Trophoblast cell (in vitro differentiated cells and primary cell): ENCODE measurements around the gene FAM216B.
"Not testable (repeated sequence)": the region's sequence is repeated elsewhere in the genome, so short reads cannot be mapped to it uniquely, and the experiment has no call there.

Experiments used
- DNase-seq, 2 donors: peaks; one replicate each; pipeline ENCODE4 v3.0.0-alpha.2; 2016
- H2AFZ ChIP-seq: 2 replicates; pipeline ENCODE4 v1.6.1; 2013; ENCODE audit warnings: low read length, moderate library complexity, mild to moderate bottlenecking; ENCODE audit not compliant: insufficient read depth, poor library complexity
- H2AK5ac ChIP-seq: 2 replicates; pipeline ENCODE4 v1.6.1; 2013; ENCODE audit warnings: mild to moderate bottlenecking, low read length
- H2BK120ac ChIP-seq: 2 replicates; pipeline ENCODE4 v1.6.1; 2013; ENCODE audit warnings: low read length, mild to moderate bottlenecking, moderate library complexity; ENCODE audit not compliant: insufficient read depth, poor library complexity
- H2BK12ac ChIP-seq: 2 replicates; pipeline ENCODE4 v1.6.1; 2013; ENCODE audit warnings: mild to moderate bottlenecking, low read length, moderate library complexity
- H2BK5ac ChIP-seq: 2 replicates; pipeline ENCODE4 v1.6.1; 2013; ENCODE audit warnings: low read length, low read depth, moderate library complexity, mild to moderate bottlenecking; ENCODE audit not compliant: poor library complexity
- H3K14ac ChIP-seq: 2 replicates; pipeline ENCODE4 v1.6.1; 2013; ENCODE audit warnings: mild to moderate bottlenecking, low read length
- H3K18ac ChIP-seq: 2 replicates; pipeline ENCODE4 v1.6.1; 2013; ENCODE audit warnings: mild to moderate bottlenecking, low read length
- H3K23ac ChIP-seq: 2 replicates; pipeline ENCODE4 v1.6.1; 2013; ENCODE audit warnings: low read length
- H3K27ac ChIP-seq: 2 replicates; pipeline ENCODE4 v1.5.1; 2013; ENCODE audit warnings: low read depth, mild to moderate bottlenecking, inconsistent platforms, low read length, moderate library complexity
- H3K27me3 ChIP-seq: 2 replicates; pipeline ENCODE4 v1.6.1; 2013; ENCODE audit warnings: inconsistent platforms, mild to moderate bottlenecking, low read length, moderate library complexity; ENCODE audit not compliant: insufficient read depth
- H3K36me3 ChIP-seq, 2 experiments: 1 replicate in 1 of 2; 2 replicates in 1 of 2; pipeline ENCODE4 v1.6.1; 2013; ENCODE audit warnings: low read length in 2 of 2, mild to moderate bottlenecking in 2 of 2, moderate library complexity in 1 of 2; ENCODE audit not compliant: insufficient read depth in 2 of 2, control insufficient read depth in 1 of 2
- H3K4ac ChIP-seq: 2 replicates; pipeline ENCODE4 v1.6.1; 2013; ENCODE audit warnings: low read depth, mild to moderate bottlenecking, low read length, moderate library complexity
- H3K4me1 ChIP-seq, 2 experiments: 1 replicate in 1 of 2; 2 replicates in 1 of 2; pipeline ENCODE4 v1.6.1; 2013; ENCODE audit warnings: low read length in 2 of 2, mild to moderate bottlenecking in 2 of 2, moderate library complexity in 1 of 2; ENCODE audit not compliant: insufficient read depth in 2 of 2, control insufficient read depth in 1 of 2
- H3K4me2 ChIP-seq: 2 replicates; pipeline ENCODE4 v1.6.1; 2013; ENCODE audit warnings: inconsistent platforms, mild to moderate bottlenecking, low read length, moderate library complexity
- H3K4me3 ChIP-seq: 2 replicates; pipeline ENCODE4 v1.5.1; 2013; ENCODE audit warnings: mild to moderate bottlenecking, low read depth, low read length, inconsistent platforms
- H3K79me1 ChIP-seq: one replicate; pipeline ENCODE4 v1.6.1; 2013; ENCODE audit warnings: low read length
- H3K79me2 ChIP-seq: 2 replicates; pipeline ENCODE4 v1.6.1; 2013; ENCODE audit warnings: low read length, mild to moderate bottlenecking; ENCODE audit not compliant: control insufficient read depth, insufficient read depth, poor library complexity
- H3K9ac ChIP-seq: 2 replicates; pipeline ENCODE4 v1.6.1; 2013; ENCODE audit warnings: mild to moderate bottlenecking, low read length
- H3K9me3 ChIP-seq: 2 replicates; pipeline ENCODE4 v1.6.1; 2013; ENCODE audit warnings: low read depth, mild to moderate bottlenecking, control low read depth, inconsistent platforms, low read length; ENCODE audit not compliant: insufficient read depth
- H4K12ac ChIP-seq: 2 replicates; pipeline ENCODE4 v1.6.1; 2013; ENCODE audit warnings: low read depth, mild to moderate bottlenecking, low read length, moderate library complexity
- H4K8ac ChIP-seq: 2 replicates; pipeline ENCODE4 v1.6.1; 2013; ENCODE audit warnings: low read depth, mild to moderate bottlenecking, low read length, moderate library complexity
- H4K91ac ChIP-seq: one replicate; pipeline ENCODE4 v1.6.1; 2013; ENCODE audit warnings: low read depth, mild to moderate bottlenecking, low read length, moderate library complexity
- WGBS: extraction: QIAGEN DNeasy Blood & Tissue Kit; methylation state at CpG from one replicate; pipeline ENCODE4 v1.1.7; 2013; ENCODE audit warnings: missing lambda C conversion rate; ENCODE audit not compliant: insufficient read length, insufficient coverage; ENCODE audit errors: extremely low coverage; 5-methylcytosine and 5-hydroxymethylcytosine counted together

FAM216B gene

DNA sequence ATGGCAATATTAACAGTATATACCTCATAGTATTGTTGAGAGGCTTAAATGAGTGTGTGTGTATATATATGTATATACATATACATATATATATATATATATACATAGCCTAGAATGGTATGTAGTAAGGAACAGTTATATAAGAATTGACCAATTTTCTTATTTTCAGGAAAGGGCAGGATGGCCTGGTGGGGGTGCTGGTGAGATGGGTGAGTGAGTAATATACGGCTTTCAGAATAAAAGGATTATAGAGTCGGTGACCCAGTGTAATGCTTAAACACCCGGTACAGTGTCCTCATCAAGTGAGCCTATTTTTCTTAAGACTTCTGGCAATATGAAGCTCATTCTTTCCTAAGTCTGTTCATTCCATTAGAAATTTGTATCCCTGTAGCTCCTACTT lies 11.7 kb upstream of the FAM216B start:
- Histone ChIP-seq H2BK12ac (no peak overlapping the region), H3K9me3 (no peaks in the 10 kb centered on the region), H4K91ac (no peak overlapping the region), H4K12ac (no peak overlapping the region), H2AK5ac (no peak overlapping the region), H3K4me1 (no peaks in the 10 kb centered on the region), H3K27ac (no peak overlapping the region), H3K27me3 (no peaks in the 10 kb centered on the region), H3K4me3 (no peak overlapping the region), H3K79me1 (no peaks in the 10 kb centered on the region), H3K4me2 (no peak overlapping the region), H3K14ac (no peak overlapping the region), H3K79me2 (no peaks in the 10 kb centered on the region), H3K23ac (no peak overlapping the region), H3K36me3 (no peaks in the 10 kb centered on the region), H2AFZ (no peak overlapping the region), H3K9ac (no peak overlapping the region), H2BK5ac (no peak overlapping the region), H4K8ac (no peak overlapping the region), H2BK120ac (no peak overlapping the region), H3K4ac (no peak overlapping the region), H3K18ac (no peak overlapping the region)
- WGBS: no CpG with 5 or more reads among the region's 3 CpGs
- DNase-seq: no peak

DNA sequence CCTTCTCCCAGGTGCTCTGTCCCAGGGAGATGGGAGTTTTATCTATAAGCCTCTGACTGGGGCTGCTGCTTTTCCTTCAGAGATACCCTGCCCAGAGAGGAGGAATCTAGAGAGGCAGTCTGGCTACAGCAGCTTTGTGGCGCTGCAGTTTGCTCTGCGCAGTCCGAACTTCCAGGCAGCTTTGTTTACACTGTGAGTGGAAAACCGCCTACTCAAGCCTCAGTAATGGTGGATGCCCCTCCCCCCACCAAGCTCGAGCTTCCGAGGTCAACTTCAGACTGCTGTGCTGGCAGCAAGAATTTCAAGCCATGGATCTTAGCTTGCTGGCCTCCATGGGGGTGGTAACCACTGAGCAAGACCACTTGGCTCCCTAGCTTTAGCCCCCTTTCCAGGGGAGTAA lies 4.8 kb upstream of the FAM216B start:
- not testable (repeated sequence) for H2BK120ac ChIP-seq, H2BK12ac ChIP-seq, H4K12ac ChIP-seq, H3K4me1 ChIP-seq, H4K91ac ChIP-seq, H3K4me2 ChIP-seq, H3K79me2 ChIP-seq, H3K18ac ChIP-seq, H3K79me1 ChIP-seq, H2BK5ac ChIP-seq, H3K27ac ChIP-seq, H3K23ac ChIP-seq, H3K4me3 ChIP-seq, H2AFZ ChIP-seq, H3K27me3 ChIP-seq, H3K9me3 ChIP-seq, DNase-seq, H3K36me3 ChIP-seq, H3K9ac ChIP-seq, H3K14ac ChIP-seq, H3K4ac ChIP-seq, H4K8ac ChIP-seq, H2AK5ac ChIP-seq
- WGBS: no CpG with 5 or more reads among the region's 6 CpGs

DNA sequence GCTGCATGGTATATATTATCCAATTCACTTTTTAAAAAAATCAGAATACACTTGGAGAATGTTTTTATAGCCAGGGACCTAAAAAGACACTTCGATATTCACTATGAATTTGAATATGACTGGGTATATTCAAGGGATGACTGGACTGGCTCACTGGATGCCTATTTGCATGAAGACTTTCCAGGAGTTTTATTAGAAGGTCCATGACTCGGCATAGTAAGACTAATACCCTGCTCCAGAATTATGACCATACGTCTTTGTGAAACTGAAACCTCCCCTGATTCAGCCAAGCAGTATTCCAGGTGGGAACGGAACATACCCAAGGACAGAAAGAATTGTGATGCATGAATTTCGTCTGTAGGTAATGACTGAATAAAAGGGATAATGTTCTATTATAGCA lies 3.9 kb upstream of the FAM216B start:
- H3K79me1 ChIP-seq: no peaks in the 10 kb centered on the region
- H2BK5ac ChIP-seq: no peak overlapping the region
- no CpG with 5 or more reads among the region's 5 CpGs for WGBS
- no peak overlapping the region for H2BK12ac ChIP-seq
- H3K4me3 ChIP-seq: no peak overlapping the region
- H3K79me2 ChIP-seq: no peaks in the 10 kb centered on the region
- H4K91ac ChIP-seq: no peak overlapping the region
- H4K8ac ChIP-seq: no peak overlapping the region
- no peak overlapping the region for H3K14ac ChIP-seq
- H3K4me1 ChIP-seq: no peaks in the 10 kb centered on the region
- H2AK5ac ChIP-seq: no peak overlapping the region
- no peak overlapping the region for H3K27ac ChIP-seq
- H3K23ac ChIP-seq: no peak overlapping the region
- no peak overlapping the region for H4K12ac ChIP-seq
- no peak overlapping the region for H3K4ac ChIP-seq
- H3K36me3 ChIP-seq: no peaks in the 10 kb centered on the region
- H3K9me3 ChIP-seq: no peaks in the 10 kb centered on the region
- H3K18ac ChIP-seq: no peak overlapping the region
- no peak overlapping the region for H2BK120ac ChIP-seq
- no peak for DNase-seq
- H3K9ac ChIP-seq: no peak overlapping the region
- H3K4me2 ChIP-seq: no peak overlapping the region
- H3K27me3 ChIP-seq: no peaks in the 10 kb centered on the region
- no peak overlapping the region for H2AFZ ChIP-seq

DNA sequence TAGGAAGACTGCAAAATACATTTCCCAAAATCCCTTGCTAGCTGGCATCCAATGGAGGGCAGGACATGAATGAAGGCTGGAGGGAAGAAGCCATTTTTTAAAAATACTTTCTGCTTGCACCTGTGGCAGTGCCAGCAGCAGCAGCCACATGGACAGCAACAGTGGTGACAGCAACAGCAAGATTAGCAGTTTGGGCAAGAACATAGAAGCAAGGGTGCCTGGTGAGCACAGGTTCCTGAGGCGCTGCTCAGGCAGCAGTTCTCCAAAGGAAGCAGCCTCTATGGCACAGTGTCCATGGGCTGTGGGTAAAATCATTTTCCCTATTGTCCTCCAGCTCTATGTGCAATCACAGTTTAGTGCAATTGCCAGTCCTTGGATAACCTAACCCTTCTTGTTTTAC lies 1.3 kb upstream of the FAM216B start:
- H3K9me3 ChIP-seq: no peaks in the 10 kb centered on the region
- no peak overlapping the region for H3K27ac ChIP-seq
- no peak overlapping the region for H3K14ac ChIP-seq
- no peak overlapping the region for H3K4ac ChIP-seq
- H3K23ac ChIP-seq: no peak overlapping the region
- H2BK12ac ChIP-seq: no peak overlapping the region
- no peak overlapping the region for H2BK120ac ChIP-seq
- H4K8ac ChIP-seq: no peak overlapping the region
- no peak overlapping the region for H3K9ac ChIP-seq
- H3K4me1 ChIP-seq: no peaks in the 10 kb centered on the region
- H3K18ac ChIP-seq: no peak overlapping the region
- no peak overlapping the region for H4K12ac ChIP-seq
- H3K79me1 ChIP-seq: no peaks in the 10 kb centered on the region
- no peak overlapping the region for H2BK5ac ChIP-seq
- no peaks in the 10 kb centered on the region for H3K27me3 ChIP-seq
- H4K91ac ChIP-seq: no peak overlapping the region
- no peak overlapping the region for H2AK5ac ChIP-seq
- H2AFZ ChIP-seq: no peak overlapping the region
- H3K79me2 ChIP-seq: no peaks in the 10 kb centered on the region
- no peaks in the 10 kb centered on the region for H3K36me3 ChIP-seq
- WGBS: no CpG with 5 or more reads among the region's 1 CpG
- no peak overlapping the region for H3K4me3 ChIP-seq
- H3K4me2 ChIP-seq: no peak overlapping the region
- DNase-seq: no peak
